A673 (cell line): ENCODE data around the gene ST6GALNAC5. TPM values are rescaled to one million over a fixed set of nuclear protein-coding genes. Genes with fewer than 3 reads are reported as not detected.

Experiments
- BruUV-seq: library from RNA; stranded (reverse); fragments of 400-500 nt; replicated peaks from 2 replicates; lab custom pipeline; 2021; lab: Mats Ljungman, UMichigan
- CTCF ChIA-PET: fragments of 300-600 bp; sonication (Branson Sonifier 250); formaldehyde crosslinking; loops from one replicate; lab custom pipeline; 2022; ENCODE audit warnings: antibody characterized with exemption; lab: Charles Lee
- POLR2A ChIA-PET: fragments of 300-600 bp; sonication (Branson Sonifier 250); formaldehyde crosslinking; loops from one replicate; lab custom pipeline; 2022; ENCODE audit warnings: antibody characterized with exemption; ENCODE audit not compliant: low non-redundant PET; lab: Charles Lee
- DNase-seq: peaks from one replicate; pipeline ENCODE4 v3.0.0-alpha.2; 2015; ENCODE audit warnings: low spot score
- H3K27ac ChIP-seq: fragments of 200-600 bp; sonication (generic); 2 replicates; pipeline ENCODE4 v1.5.1; 2016; ENCODE audit warnings: mixed run types, low read depth, mild to moderate bottlenecking, mixed read lengths, antibody characterized with exemption, low read length; ENCODE audit not compliant: poor library complexity, severe bottlenecking
- H3K27me3 ChIP-seq: fragments of 200-600 bp; sonication (generic); replicated peaks from 2 replicates; pipeline ENCODE4 v1.6.1; 2017; ENCODE audit warnings: mixed run types, low read depth, mild to moderate bottlenecking, mixed read lengths, antibody characterized with exemption, low read length; ENCODE audit not compliant: insufficient read depth, poor library complexity
- H3K36me3 ChIP-seq: fragments of 200-600 bp; sonication (generic); 2 replicates; pipeline ENCODE4 v1.6.1; 2016; ENCODE audit warnings: mixed run types, mild to moderate bottlenecking, mixed read lengths, antibody characterized with exemption, low read length; ENCODE audit not compliant: insufficient read depth, poor library complexity, severe bottlenecking
- H3K4me1 ChIP-seq: fragments of 200-600 bp; sonication (generic); 2 replicates; pipeline ENCODE4 v1.6.1; 2017; ENCODE audit warnings: mixed run types, mild to moderate bottlenecking, mixed read lengths, antibody characterized with exemption, low read length; ENCODE audit not compliant: insufficient read depth, poor library complexity, severe bottlenecking
- H3K4me3 ChIP-seq: fragments of 200-600 bp; sonication (generic); 2 replicates; pipeline ENCODE4 v1.5.1; 2016; ENCODE audit warnings: low read depth, mixed run types, mild to moderate bottlenecking, mixed read lengths, low read length; ENCODE audit not compliant: poor library complexity, severe bottlenecking
- H3K9me3 ChIP-seq: fragments of 200-600 bp; sonication (generic); 2 replicates; pipeline ENCODE4 v1.6.1; 2016; ENCODE audit warnings: mixed run types, low read depth, mild to moderate bottlenecking, mixed read lengths, antibody characterized with exemption, low read length; ENCODE audit not compliant: poor library complexity, severe bottlenecking
- EZH2 ChIP-seq: fragments of 200-600 bp; sonication (generic); IDR thresholded peaks from 2 replicates; pipeline ENCODE4 v1.6.1; 2017; ENCODE audit warnings: borderline replicate concordance, low read depth, mild to moderate bottlenecking, mixed read lengths, antibody characterized with exemption, low read length; ENCODE audit not compliant: poor library complexity, severe bottlenecking
- intact Hi-C: fragments of 100-400 bp; cut with micrococcal nuclease; formaldehyde crosslinking; loops from one replicate; pipeline ENCODE4 v1.10.0; 2022; ENCODE audit not compliant: unreplicated experiment
- total RNA-seq: library from RNA; stranded (reverse); gene quantifications from 2 replicates; pipeline ENCODE4 v1.2.3, GENCODE V29; 2021
- TF ChIP-seq, protein P1 (sequence below): fragments of 300-800, 200-600 bp; sonication (generic); conservative IDR thresholded peaks from 2 replicates; pipeline ENCODE4 v1.5.1; 2017; ENCODE audit warnings: low read depth, mild to moderate bottlenecking, antibody characterized with exemption, low read length, moderate library complexity, mixed read lengths

The ST6GALNAC5 gene
- total RNA-seq, 1 experiment from 2014 or later: not detected

DNA sequence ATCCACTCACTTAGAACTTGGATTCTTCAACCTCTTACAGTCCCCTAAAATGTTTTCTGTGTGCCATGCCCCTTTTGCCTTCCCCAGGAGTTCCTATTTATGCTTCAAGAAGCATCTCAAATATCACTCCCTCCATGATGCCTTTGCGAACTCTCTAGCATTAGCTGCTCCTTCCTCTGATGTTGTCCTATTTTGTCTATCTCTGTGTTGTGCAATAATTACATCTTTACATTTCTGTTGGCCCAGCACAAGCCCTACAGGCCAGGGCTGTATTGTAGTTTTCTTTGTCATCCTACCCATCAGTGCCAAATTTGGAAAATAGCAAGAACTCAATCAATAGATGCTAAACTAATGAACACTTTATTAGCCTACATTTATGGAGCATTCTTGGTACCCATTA is 125.8 kb downstream of the ST6GALNAC5 start:
- TF ChIP-seq, protein P1, sequence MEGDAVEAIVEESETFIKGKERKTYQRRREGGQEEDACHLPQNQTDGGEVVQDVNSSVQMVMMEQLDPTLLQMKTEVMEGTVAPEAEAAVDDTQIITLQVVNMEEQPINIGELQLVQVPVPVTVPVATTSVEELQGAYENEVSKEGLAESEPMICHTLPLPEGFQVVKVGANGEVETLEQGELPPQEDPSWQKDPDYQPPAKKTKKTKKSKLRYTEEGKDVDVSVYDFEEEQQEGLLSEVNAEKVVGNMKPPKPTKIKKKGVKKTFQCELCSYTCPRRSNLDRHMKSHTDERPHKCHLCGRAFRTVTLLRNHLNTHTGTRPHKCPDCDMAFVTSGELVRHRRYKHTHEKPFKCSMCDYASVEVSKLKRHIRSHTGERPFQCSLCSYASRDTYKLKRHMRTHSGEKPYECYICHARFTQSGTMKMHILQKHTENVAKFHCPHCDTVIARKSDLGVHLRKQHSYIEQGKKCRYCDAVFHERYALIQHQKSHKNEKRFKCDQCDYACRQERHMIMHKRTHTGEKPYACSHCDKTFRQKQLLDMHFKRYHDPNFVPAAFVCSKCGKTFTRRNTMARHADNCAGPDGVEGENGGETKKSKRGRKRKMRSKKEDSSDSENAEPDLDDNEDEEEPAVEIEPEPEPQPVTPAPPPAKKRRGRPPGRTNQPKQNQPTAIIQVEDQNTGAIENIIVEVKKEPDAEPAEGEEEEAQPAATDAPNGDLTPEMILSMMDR: no peak
- TF ChIP-seq EZH2: no peak
- no peaks in the 10 kb centered on the region for H3K9me3 ChIP-seq
- no peak overlapping the region for H3K27ac ChIP-seq
- intact Hi-C loops: no loop called here
- BruUV-seq: no TSS peak
- DNase-seq: no peak
- no peak overlapping the region for H3K4me3 ChIP-seq
- no peaks in the 10 kb centered on the region for H3K36me3 ChIP-seq
- H3K4me1 ChIP-seq: no peaks in the 10 kb centered on the region
- H3K27me3 ChIP-seq: peaks cover 27% of the 10 kb centered on the region
- ChIA-PET POLR2A (no interaction called here), CTCF (no interaction called here)

DNA sequence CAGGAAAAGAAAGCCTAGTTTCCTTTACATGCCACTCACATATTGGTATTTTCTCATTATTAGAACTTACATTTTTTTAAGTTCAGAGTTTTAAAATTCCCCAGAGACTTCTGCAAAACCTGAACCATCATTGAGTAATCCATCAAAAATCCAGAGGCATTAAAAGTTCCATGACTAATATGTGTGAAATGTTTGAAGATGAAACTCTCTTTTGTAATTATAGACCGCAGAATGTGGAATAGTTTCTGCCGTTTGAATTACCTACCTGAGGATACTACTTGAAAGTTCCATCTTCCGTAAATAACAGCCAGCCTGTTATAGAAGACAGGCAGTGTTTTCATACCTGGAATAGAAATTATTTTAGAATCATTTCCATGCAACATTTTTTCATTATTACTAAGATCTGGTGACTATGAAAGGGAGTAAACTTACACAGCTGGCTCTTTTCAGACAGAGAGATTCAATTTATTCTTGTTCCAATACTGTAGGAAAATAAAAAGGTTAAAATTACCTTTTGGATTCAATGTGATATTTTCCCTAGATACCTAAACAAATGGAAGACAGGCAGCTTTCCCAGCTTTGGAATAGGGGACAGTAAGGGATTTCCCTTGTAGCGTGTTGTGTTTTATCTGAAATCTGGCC is 131.4 kb downstream of the ST6GALNAC5 start:
- ChIA-PET CTCF (no interaction called here), POLR2A (no interaction called here)
- no peaks in the 10 kb centered on the region for H3K9me3 ChIP-seq
- peaks cover 7% of the 10 kb centered on the region for H3K27me3 ChIP-seq
- DNase-seq: no peak
- TF ChIP-seq EZH2: no peak
- TF ChIP-seq, protein P1: no peak
- H3K27ac ChIP-seq: no peak overlapping the region
- intact Hi-C loops: no loop called here
- H3K4me1 ChIP-seq: no peaks in the 10 kb centered on the region
- H3K4me3 ChIP-seq: no peak overlapping the region
- no TSS peak for BruUV-seq
- no peaks in the 10 kb centered on the region for H3K36me3 ChIP-seq

DNA sequence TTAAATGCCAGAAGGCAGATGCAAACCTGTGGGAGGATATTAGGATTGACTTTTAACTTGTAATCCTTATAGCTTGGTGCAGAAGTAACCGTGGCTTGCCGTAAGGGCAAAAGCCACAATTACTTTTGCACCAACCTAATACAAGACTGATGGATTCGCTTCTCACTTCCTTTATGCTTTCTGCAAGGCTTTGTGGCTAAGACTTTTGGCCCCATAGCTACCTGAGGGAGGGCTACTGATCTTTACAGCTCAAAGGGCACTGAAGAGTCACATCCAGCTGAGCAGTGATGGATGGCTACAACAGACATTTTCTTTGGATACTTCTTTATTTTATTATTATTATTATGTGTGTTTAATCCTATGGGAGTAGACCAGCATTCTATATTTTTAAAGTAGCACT is 140.4 kb downstream of the ST6GALNAC5 start:
- no peaks in the 10 kb centered on the region for H3K4me1 ChIP-seq
- H3K27ac ChIP-seq: no peak overlapping the region
- no peak for DNase-seq
- H3K9me3 ChIP-seq: no peaks in the 10 kb centered on the region
- H3K36me3 ChIP-seq: no peaks in the 10 kb centered on the region
- TF ChIP-seq, protein P1: no peak
- POLR2A ChIA-PET: no interaction called here
- H3K4me3 ChIP-seq: no peak overlapping the region
- intact Hi-C loops: no loop called here
- CTCF ChIA-PET: no interaction called here
- no TSS peak for BruUV-seq
- no peaks in the 10 kb centered on the region for H3K27me3 ChIP-seq
